HG02973 (cell line): ENCODE results near the gene LCMT2.
"Not testable (repeated sequence)": the region's sequence is repeated elsewhere in the genome, so short reads cannot be mapped to it uniquely, and the experiment has no call there.

Experiments
- ATAC-seq: cut with Tn5 transposase; IDR thresholded peaks from one replicate; pipeline ENCODE4 v1.9.1; 2021; ENCODE audit warnings: moderate library complexity; ENCODE audit not compliant: unreplicated experiment

Gene LCMT2

DNA sequence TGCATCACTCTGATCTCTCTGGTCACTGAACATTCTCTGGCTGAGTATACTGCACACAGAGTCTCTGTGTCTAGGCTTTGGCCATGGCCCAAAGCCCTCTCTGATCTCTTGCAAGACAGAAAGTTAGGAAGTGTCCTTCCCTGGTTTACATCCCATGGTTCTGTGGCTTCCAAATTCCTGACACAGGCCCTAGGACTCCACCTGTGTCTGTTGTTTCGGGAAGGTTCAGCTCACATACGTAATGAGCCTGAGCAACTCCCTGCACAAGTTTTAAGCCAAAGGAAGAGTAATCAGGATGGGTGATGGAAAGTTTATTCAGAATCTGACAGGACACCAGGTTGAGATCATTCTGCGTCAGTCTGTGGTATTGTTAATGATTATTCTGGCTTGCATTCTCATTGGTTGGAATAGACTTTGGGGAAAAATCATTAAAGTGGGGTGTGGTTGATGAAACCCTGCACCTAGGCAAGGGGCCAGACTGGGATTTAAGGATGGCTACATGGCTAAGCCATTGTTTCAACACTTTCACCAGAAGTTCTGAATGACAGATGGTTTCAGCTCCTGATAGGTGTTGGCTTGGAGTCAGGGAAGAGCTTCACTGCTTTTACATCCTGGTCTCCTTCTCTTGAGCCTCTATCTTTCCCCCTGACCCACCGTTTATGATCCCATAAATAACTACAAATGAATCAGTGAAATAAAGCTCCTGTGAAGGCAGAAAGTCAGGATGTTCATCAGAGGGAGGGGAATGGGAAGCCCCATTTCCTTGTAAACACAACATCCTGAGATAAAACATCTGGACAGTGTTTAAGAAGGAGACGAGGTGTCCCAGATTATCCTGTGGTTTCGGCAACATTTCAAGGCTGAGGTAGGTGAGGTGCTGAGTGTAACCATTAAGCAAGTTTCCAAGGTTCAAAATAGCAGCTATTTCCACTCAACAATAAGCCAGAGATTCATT, 14.1 kb downstream of the LCMT2 start:
- no peak for ATAC-seq

DNA sequence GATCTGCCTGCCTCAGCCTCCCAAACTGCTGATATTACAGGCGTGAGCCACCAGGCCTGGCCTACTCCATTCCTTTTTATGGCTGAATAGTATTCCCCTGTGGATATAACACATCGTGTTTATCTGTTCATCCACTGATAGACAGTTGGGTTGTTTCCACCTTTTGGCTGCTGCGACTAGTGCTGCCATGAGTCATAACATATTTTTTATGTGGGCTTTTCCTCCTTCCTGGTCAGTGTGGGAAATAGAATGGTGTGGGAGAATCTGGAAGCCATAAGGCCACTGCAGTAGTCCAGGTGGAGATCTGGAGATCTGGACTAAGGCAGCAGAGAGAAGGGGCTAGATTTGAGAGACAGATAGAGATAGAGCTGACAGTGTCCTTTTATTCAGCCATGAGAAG, 16.2 kb downstream of the LCMT2 start:
- ATAC-seq: no peak

DNA sequence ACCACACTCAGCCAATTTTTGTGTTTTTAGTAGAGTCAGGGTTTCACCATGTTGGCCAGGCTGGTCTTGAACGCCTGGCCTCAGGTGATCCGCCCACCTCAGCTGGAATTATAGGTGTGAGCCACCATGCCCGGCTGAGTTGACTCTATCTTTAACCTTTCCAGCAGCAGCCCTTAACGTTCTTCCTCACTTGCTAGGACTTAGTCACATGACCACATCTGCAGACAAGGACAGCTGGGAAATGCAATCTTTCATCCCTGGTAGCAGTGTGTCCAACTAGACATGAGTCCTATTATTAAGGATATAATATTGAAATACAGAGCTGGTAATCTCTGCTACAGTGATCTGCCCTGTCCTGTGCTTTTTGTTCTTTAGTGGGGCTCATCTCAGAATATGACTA, 18.0 kb downstream of the LCMT2 start:
- ATAC-seq: no peak

DNA sequence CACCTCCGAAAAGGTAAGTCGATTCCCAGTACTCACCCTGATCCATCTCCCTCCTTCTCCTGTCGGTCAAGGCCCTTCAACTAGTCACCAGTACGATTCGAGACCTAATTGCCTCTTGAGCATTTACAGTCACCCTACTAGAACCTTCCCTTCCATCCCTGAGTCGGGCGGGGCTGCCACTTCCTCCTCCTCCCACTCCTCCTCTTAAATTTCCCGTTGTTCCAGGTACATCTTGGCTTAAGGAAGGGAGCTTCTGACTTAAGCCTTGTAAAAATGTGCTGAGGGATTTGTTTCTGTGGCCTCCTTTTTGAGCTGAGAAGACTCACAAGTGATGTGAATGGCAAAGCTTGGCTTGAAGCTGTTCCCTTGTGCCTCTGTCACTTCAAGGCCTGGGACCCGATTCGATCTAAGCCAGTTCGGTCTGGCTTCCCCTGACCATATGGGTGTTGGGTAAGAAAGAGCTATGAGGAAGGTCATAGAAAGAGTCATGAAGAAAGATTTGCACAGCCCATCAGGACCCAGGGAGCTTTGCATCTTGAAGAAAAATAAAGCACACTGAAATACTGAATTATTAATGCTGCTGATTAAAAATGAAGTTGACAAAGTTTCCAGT, 28.1 kb downstream of the LCMT2 start, which contains the start of gene TGM7:
TSS of gene TGM7 (minus strand) at position 51 of the 613 bp plus-strand sequence.
- ATAC-seq: no peak

DNA sequence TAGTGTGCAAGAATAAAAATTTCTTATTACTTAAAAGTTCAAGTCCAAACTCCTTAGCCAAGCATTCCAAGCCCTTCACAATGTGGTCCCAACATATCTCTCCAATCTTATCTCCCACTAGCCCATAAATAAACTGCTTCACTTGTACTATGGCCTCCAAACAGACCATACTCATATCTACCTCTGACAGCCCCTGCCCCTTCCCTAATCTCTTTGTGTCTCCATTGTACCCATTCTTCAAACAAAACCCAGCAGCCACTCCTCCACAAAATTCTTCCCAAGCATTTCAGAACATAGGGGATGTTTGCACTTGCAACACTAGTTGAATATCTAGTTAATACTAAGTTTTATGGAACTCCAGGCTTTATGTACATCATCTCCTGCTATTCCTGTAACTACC, 30.5 kb downstream of the LCMT2 start:
- ATAC-seq: no peak

DNA sequence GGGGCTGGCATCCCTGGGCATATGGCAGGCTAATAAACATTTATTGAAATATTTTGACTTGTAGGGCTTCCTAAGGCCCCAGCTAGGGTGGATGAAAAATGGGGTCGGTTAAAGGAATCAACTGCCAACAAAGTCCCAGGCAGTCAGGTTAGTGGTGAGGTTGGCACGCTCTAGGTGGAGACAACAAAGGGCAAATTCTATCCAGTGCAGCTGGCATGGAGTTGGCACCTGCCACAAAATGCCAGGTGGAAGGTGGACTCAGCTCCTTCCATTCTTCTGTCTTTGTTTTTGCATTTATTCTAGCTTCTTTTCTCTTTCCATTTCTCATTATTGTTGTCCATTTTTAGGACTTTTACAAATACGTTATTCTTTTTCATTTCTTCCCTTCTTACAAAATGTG, 31.0 kb downstream of the LCMT2 start:
- no peak for ATAC-seq

DNA sequence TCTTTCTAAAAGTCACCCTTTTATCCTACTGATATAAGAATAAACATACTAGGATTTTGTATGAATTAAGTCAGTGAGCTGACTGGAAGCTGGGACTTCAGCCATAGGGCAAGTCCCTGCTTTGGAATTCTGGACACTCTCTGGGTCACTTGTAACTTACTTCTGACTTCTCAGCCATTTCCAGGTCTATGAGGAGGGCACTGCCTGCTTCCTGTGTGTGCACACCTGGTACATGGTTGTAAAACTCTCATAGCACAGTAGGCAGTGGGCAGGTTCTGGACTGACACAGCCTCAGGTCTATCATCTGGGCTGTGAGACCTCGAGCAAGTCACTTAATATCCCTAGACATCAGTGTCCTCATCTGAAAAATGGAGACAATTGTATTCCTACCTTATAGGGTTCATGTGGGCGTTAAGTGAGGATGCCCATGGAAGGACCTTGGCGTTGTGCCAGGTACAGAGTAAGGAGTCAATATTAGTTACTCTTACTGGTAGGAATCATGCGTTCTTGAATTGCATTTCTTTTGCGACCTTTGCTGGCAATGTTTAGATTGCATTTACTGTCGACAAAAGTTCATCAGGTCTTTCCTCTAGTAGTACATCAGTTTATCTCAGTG, 36.2 kb downstream of the LCMT2 start:
- no peak for ATAC-seq

DNA sequence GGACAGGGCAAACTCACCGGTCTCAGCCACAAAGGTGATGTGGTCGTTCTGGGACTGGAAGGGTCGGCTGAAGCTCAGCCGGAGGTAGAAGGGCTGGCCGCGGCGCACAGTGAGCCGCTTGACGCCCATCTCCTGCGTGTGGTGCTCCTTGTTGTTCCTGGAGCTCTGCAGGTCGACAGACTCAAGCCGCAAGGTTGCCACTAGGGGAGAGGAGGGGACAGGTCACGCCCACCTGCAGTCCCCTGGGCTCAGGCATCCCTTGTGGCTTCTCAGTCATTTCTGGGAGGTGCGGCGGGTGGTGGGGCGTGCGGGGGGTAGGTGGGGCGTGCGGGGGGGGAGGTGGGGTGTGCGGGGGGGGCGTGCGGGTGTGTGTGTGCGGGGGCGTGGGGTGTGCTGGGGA, 36.9 kb downstream of the LCMT2 start:
- no peak for ATAC-seq

DNA sequence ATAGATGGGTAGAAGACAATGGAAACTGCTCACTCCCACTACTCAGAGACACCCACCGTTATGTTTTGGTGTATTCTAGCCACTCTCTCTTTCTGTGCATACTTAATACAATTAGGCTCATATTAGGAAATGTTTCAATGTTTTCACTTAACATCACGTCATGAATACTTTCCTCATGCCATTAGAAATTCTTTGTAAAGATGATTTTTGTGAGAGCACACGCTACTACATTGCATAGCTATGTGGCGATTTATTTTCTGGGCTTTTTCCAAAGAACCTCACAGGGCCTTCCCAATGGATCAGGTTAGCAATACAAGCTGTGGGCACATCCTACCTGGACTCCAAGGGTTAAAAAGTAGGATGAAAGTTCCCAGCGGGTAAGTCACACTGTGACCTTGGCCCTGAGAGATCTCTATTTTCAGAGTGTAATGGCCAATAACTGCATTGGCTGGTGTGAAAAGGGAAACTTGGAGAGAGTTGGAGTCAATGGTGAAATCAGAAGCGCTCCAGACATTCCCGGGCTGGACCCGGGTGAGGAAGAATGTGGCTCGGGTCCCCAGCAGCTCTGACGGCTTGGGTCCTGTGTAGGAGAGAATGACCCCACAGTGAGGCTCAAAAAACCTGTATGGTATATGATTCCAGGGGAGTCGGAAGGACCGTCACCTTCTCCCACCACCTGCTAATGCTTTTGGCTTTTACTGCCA, 37.8 kb downstream of the LCMT2 start:
- no peak for ATAC-seq

DNA sequence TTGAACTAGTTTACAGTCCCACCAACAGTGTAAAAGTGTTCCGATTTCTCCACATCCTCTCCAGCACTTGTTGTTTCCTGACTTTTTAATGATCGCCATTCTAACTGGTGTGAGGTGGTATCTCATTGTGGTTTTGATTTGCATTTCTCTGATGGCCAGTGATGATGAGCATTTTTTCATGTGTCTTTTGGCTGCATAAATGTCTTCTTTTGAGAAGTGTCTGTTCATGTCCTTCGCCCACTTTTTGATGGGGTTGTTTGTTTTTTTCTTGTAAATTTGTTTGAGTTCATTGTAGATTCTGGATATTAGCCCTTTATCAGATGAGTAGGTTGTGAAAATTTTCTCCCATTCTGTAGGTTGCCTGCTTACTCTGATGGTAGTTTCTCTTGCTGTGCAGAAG, 40.7 kb downstream of the LCMT2 start:
- ATAC-seq: not testable (repeated sequence)

DNA sequence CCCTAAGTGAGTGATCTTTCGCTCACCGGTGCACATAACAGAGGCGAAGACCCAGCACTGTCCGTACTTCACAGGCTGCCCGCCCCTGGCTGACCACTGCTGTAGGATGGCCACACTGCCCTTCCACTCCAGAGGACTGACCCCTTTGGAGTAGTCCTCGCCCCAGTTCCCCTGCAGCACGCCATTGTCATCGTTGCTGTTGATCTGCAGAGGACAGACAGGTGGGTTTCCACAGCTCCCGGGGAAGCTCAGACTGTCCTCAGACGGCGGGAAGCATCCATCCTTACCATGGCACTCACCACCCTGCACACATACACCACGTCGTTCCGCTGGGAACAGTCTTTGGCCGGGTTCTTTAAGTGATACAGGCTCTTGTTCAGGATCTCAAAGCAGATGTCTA, 43.1 kb downstream of the LCMT2 start:
- no peak for ATAC-seq

DNA sequence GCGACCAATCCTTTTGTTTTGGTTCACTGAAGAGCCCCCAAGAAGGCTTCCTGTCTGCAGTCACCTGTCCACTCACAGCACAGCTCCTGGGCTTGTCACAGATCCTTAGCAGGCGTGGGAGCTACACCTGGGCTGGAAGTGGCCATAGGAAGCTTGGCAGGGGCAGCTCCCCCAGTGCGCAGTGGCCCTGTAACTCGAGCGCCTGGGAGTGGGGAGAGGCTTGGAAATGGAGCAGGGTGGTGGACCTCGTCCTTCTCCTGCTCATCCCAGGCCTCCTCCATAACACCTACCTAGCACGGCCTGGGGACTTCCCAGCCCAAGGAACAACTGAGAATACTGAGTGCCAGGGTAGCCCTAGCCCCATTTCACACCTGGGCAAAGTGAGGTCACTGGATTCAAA, 44.3 kb downstream of the LCMT2 start:
- ATAC-seq: no peak

DNA sequence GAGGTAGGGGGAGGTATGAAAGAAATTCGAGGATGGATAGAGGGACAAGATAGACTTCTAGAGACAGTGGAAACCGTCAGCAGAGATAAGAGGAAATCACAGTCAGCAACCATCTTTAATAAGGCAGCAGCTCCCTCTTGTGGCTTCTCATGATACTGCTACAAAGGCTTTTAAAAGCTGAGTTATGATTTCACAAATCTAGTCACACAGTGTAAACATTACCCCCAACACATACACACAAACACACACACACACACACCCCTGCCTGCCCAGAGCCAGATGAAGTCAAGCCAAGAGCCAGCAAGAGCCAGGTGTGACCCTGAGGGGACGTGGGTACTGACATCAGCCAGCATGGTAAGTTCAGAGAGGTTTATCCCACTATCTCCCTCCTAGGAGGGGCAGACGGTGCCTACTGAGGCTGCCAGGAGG, 44.8 kb downstream of the LCMT2 start:
- ATAC-seq: no peak

DNA sequence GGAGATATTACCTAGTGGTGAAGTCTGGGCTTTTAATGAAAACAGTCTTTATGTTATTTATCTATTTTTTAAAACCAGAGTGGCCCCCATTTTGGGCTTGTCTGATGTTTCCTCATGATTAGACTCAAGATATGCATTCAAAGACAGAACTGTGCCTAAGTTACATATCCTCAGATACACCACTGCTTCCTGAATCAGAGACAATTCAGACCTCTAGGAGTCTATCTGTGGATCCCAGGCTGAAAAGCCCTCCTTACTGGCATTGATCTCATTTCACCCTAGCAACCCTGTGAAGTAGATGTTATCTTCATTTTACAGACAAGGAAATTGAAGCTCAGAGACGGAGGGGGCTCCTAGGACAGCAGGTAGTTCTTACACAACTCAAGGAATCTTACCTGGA, 46.8 kb downstream of the LCMT2 start:
- ATAC-seq: no peak

DNA sequence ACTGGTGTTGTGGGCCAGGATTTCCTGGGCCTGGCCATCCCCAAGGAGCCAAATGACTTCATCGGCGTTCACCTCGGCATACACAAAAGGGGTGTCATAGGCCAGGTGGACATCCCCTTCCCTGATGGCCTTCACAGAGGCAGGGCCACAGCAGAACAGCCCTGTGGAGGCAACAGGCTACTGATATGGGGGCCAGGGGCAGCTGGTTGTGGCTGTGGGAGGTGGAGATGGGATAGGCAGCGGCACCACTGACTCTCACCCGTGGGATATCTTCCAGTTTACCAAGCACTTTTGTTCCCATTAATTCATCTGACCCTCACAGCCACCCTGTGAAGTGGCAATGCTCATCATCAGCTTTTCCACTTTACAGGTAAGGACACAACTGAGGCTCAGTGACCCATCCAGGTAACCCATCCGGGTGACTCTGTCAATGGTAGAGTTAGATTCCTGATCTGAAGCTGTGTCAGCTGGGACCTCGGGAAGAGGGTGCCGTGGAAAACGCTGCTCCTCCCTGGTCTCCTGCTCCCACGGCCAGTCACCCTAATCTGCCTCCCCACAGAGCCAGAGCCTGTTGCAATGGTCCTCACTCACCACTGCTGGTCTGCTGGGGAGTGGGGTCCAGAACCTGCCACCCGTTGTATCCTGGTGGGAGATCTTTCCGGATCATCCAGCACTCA, 48.3 kb downstream of the LCMT2 start:
- no peak for ATAC-seq

DNA sequence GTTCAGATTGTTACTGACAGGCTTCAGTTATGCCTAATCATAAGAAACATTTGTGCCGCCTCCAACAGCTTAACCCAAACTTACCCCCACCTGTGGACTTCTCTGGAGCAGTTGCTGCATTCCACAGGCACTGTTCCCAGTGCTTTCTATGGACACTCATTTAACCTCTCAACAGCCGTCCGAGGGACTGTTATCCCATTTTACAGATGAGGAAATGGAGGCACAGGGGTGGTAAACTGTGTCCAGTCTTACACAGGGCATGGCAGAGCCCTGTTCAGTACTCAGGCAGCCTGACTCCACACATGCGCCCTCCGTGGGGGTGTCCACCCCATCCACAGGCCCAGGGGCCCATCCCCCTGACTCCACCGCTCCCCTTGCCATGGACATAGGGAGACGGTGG, 49.4 kb downstream of the LCMT2 start:
- no peak for ATAC-seq

DNA sequence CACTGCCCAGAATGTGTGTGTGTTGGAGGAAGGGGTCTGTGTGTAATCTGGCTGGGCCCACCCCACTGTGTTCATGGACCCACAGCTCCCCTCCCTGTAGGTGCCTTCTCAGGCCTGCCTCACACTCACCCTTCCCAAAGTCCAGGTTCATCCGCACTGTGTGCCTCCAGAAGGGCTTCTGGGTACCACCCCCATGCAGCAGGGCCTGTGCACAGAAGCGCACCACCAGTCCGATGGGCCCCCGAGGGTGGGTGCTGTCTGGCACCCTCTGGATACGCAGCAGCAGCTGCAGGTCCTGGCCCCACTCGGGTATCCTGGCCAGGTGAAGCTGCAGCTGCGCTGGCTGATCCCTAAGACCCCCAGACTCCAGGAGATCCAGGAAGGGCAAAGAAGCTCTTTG, 50.9 kb downstream of the LCMT2 start:
- ATAC-seq: no peak

DNA sequence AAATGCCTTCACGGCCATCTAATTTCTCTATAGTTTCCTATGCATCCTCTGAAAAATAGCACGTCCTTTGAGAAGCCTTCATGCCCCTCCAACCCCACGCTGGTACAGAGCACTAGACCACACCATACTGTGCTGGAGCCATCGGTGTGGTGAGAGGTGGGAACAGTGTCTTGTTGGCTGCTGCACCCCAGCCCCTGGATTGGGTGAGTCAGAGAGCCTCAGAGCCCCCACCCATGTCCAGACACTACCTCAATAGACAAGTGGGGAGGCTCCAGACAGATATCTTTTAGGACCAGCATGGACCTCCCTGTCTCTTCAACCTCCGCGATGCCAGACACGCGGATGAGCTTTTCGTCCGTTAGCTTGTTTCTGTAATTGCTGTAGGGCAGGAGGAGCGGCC, 51.5 kb downstream of the LCMT2 start:
- no peak for ATAC-seq

DNA sequence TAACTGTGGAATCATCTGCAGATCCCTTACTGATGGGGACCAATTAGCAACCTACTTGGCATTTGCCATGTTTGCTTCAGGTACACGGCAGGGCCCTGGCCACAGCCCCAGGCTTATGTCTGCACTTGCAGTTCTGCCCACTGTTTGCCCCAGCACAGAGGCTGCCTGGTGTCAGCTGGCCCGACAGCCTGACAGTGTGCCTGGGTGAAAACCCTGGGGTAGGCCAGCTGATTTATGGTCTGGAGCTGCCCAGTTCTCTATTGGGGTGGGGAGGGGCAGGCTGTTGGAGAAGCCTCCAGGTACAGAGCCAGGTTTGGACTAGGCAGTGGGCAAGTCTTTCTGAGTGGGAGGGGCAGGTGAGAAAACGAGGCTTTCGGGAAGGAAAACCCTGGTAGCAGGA, 52.5 kb downstream of the LCMT2 start:
- ATAC-seq: no peak

DNA sequence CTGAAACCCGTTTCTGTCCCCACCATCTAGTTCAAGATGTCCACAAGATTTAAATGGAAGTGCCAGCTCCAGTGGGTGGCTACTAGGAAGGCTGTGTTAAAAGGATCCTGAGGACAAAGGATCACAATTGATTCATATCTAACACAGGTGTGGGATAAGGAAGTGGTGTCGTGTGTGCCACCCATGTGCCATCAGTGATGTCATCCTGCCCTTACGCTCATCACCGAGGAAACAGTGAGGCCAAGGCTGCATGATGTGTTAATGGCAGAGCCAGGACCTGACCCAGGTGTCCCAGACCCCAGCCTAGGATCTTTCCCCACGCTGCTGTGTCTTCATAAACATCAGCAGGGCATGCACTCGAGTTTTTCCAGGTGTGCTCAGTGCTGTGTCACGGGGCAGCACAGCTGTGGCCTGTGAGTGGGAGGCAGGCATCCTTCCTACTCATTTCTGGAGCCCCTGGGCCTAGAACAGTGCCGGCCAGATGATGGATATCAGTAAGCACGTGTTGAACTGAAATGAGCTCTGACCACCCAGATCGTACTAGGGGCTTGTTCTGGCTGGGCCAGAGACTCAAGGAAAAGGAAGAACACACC, 53.0 kb downstream of the LCMT2 start:
- ATAC-seq: no peak
